Cardiac ventricle fibroblast (primary cell): ENCODE results near the gene LANCL1. TPM values are rescaled to one million over a fixed set of nuclear protein-coding genes. Genes with fewer than 3 reads are reported as not detected.

Experiments
- total RNA-seq: library from RNA; depleted of rRNA; stranded (reverse); fragments of >200 nt; gene quantifications from 2 replicates; pipeline ENCODE4 v1.2.3, GENCODE V29; 2015

The LANCL1 gene
- total RNA-seq, result 20.7 and 28.6 TPM in 2 replicates

GRCh38 chr2:210476194-210477128 is at the start of gene LANCL1:
LANCL1 (minus strand) TSS chr2:210476759; CDS start chr2:210476396, 363 bp downstream.

Other genes starting within 250 kb of the LANCL1 start
- not detected in 2 replicates for gene MYL1, start 161.6 kb downstream of the LANCL1 start, total RNA-seq
- gene CPS1, start 79.8 kb upstream of the LANCL1 start, total RNA-seq, result 9.1 and 10.2 TPM in 2 replicates